Activated CD8-positive, alpha-beta memory T cell treated with anti-CD3 and anti-CD28 coated beads, Interleukin-2, amount 50 U/mL, for 1 hour (primary cell): Measurements from ENCODE around the gene PDCD1LG2.
"Not testable (repeated sequence)": the region's sequence is repeated elsewhere in the genome, so short reads cannot be mapped to it uniquely, and the experiment has no call there.

Source experiments
- DNase-seq: peaks from one replicate; pipeline ENCODE4 v3.0.0-alpha.2; 2020; ENCODE audit errors: extremely low read depth

PDCD1LG2 gene

GRCh38 chr9:5566054-5566618 lies 55.8 kb downstream of the PDCD1LG2 start:
- DNase-seq = no peak

- no peak for DNase-seq
Observed at GRCh38 chr9:5568868-5569267, 58.5 kb downstream of the PDCD1LG2 start.

GRCh38 chr9:5569409-5569808 lies 59.1 kb downstream of the PDCD1LG2 start:
- no peak for DNase-seq

- no peak for DNase-seq
Observed at GRCh38 chr9:5569891-5570290, 59.6 kb downstream of the PDCD1LG2 start.

GRCh38 chr9:5571629-5572232 lies 61.4 kb downstream of the PDCD1LG2 start:
- DNase-seq = no peak

- no peak for DNase-seq
Observed at GRCh38 chr9:5574097-5574496, 63.8 kb downstream of the PDCD1LG2 start.

- DNase-seq = no peak
Observed at GRCh38 chr9:5575000-5575399, 64.7 kb downstream of the PDCD1LG2 start.

GRCh38 chr9:5577225-5577624 lies 66.9 kb downstream of the PDCD1LG2 start:
- no peak for DNase-seq

- DNase-seq = no peak
Observed at GRCh38 chr9:5578018-5578697, 67.8 kb downstream of the PDCD1LG2 start.

- no peak for DNase-seq
Observed at GRCh38 chr9:5578698-5579085, 68.4 kb downstream of the PDCD1LG2 start.

- DNase-seq = no peak
Observed at GRCh38 chr9:5579881-5580280, 69.5 kb downstream of the PDCD1LG2 start.

GRCh38 chr9:5580650-5581049 lies 70.3 kb downstream of the PDCD1LG2 start:
- no peak for DNase-seq

- not testable (repeated sequence) for DNase-seq
Observed at GRCh38 chr9:5581706-5582105, 71.4 kb downstream of the PDCD1LG2 start.

- no peak for DNase-seq
Observed at GRCh38 chr9:5582835-5583195, 72.5 kb downstream of the PDCD1LG2 start.

GRCh38 chr9:5586391-5586802 lies 76.1 kb downstream of the PDCD1LG2 start:
- no peak for DNase-seq

- DNase-seq = no peak
Observed at GRCh38 chr9:5587024-5587423, 76.7 kb downstream of the PDCD1LG2 start.

- DNase-seq = no peak
Observed at GRCh38 chr9:5592231-5592630, 81.9 kb downstream of the PDCD1LG2 start.

- DNase-seq = no peak
Observed at GRCh38 chr9:5592904-5593303, 82.6 kb downstream of the PDCD1LG2 start.

GRCh38 chr9:5593904-5594303 lies 83.6 kb downstream of the PDCD1LG2 start:
- no peak for DNase-seq

GRCh38 chr9:5596173-5596572 lies 85.8 kb downstream of the PDCD1LG2 start:
- DNase-seq = no peak

GRCh38 chr9:5608298-5609225 lies 98.2 kb downstream of the PDCD1LG2 start:
- DNase-seq = no peak

- no peak for DNase-seq
Observed at GRCh38 chr9:5609226-5609596, 98.9 kb downstream of the PDCD1LG2 start.
